Glutamatergic neuron (in vitro differentiated cells): Measurements from ENCODE around the gene HOMER1. TPM values are rescaled to one million over a fixed set of nuclear protein-coding genes. Genes with fewer than 3 reads are reported as not detected.

Experiments used
- DNase-seq: peaks from one replicate; pipeline ENCODE4 v3.0.0; 2022
- H3K27ac Mint-ChIP-seq: one replicate; pipeline ENCODE4 v1.8.0; 2020; ENCODE audit warnings: mild to moderate bottlenecking, mixed read lengths, inconsistent platforms; ENCODE audit not compliant: unreplicated experiment
- H3K27me3 Mint-ChIP-seq: one replicate; pipeline ENCODE4 v1.8.0; 2020; ENCODE audit warnings: mild to moderate bottlenecking, moderate library complexity, mixed read lengths, inconsistent platforms; ENCODE audit not compliant: unreplicated experiment
- H3K36me3 Mint-ChIP-seq: one replicate; pipeline ENCODE4 v1.8.0; 2020; ENCODE audit warnings: mild to moderate bottlenecking, mixed read lengths, inconsistent platforms; ENCODE audit not compliant: unreplicated experiment
- H3K4me1 Mint-ChIP-seq: one replicate; pipeline ENCODE4 v1.8.0; 2020; ENCODE audit warnings: mild to moderate bottlenecking, low read depth, mixed read lengths, inconsistent platforms; ENCODE audit not compliant: unreplicated experiment
- H3K4me3 Mint-ChIP-seq: one replicate; pipeline ENCODE4 v1.8.0; 2020; ENCODE audit warnings: mild to moderate bottlenecking, mixed read lengths, inconsistent platforms; ENCODE audit not compliant: unreplicated experiment
- H3K9me3 Mint-ChIP-seq: one replicate; pipeline ENCODE4 v1.8.0; 2020; ENCODE audit warnings: mild to moderate bottlenecking, moderate library complexity, mixed read lengths, inconsistent platforms; ENCODE audit not compliant: unreplicated experiment
- total RNA-seq: library from RNA; stranded (reverse); fragmentation: NEBNext Ultra II Directional; extraction: Animal tissue kit (Norgen Biotek cat#: 25700); gene quantifications from one replicate; pipeline ENCODE4 v1.2.1, GENCODE V29; 2021; ENCODE audit not compliant: unreplicated experiment
- TF ChIP-seq, protein P1 (sequence below): fragments of 200-600 bp; sonication (generic); IDR thresholded peaks from one replicate; pipeline ENCODE4 v1.5.0; 2021; ENCODE audit not compliant: partially characterized antibody, unreplicated experiment

Gene HOMER1
- total RNA-seq, 1 donor from 2014 or later = 19.7 TPM

DNA sequence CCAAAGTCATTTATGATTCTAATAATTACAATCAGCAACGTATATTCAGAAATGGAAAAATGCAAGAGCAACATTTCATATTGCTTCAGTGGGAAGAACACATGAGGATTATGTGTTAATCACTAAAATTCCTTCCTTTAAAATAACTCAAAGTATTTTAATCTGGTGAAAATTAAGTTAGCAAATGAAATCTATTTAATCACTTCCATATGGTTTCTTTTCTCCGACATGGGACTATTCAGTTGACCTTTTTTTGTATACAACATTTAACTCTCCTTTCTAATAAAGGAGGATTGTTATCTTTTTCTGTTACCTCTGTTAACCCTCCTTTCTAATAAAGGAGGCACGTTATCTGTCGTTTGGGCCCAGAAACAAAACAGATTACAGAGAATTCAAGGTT lies 59.9 kb downstream of the HOMER1 start:
- Mint-ChIP-seq H3K9me3 (no peaks in the 10 kb centered on the region), H3K27ac (no peak overlapping the region), H3K27me3 (no peaks in the 10 kb centered on the region), H3K36me3 (peaks cover 4% of the 10 kb centered on the region), H3K4me3 (no peak overlapping the region), H3K4me1 (no peaks in the 10 kb centered on the region)
- no peak for DNase-seq
- TF ChIP-seq, protein P1, sequence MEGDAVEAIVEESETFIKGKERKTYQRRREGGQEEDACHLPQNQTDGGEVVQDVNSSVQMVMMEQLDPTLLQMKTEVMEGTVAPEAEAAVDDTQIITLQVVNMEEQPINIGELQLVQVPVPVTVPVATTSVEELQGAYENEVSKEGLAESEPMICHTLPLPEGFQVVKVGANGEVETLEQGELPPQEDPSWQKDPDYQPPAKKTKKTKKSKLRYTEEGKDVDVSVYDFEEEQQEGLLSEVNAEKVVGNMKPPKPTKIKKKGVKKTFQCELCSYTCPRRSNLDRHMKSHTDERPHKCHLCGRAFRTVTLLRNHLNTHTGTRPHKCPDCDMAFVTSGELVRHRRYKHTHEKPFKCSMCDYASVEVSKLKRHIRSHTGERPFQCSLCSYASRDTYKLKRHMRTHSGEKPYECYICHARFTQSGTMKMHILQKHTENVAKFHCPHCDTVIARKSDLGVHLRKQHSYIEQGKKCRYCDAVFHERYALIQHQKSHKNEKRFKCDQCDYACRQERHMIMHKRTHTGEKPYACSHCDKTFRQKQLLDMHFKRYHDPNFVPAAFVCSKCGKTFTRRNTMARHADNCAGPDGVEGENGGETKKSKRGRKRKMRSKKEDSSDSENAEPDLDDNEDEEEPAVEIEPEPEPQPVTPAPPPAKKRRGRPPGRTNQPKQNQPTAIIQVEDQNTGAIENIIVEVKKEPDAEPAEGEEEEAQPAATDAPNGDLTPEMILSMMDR = no peak

DNA sequence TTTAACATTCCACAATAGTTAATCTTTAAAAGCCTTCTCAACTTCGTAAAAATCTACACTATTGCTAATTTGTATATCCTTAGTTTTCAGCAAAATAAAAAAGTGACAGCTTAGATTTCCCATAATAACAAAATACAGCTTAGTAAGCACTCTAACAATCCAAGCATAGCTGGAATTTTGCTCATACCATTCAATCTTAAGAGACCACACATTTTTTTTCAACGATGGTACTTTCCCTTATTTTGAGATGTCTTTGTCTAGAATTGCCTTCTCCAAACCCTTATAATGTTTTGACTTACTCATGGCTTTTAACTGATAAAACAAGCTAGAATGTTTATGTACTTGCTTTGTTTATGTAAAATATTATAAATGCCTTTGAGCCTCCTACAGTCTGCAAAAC lies 65.6 kb downstream of the HOMER1 start:
- TF ChIP-seq, protein P1 = no peak
- Mint-ChIP-seq H3K9me3 (no peaks in the 10 kb centered on the region), H3K27me3 (no peaks in the 10 kb centered on the region), H3K4me3 (no peak overlapping the region), H3K27ac (no peak overlapping the region), H3K36me3 (no peaks in the 10 kb centered on the region), H3K4me1 (no peaks in the 10 kb centered on the region)
- DNase-seq = no peak

DNA sequence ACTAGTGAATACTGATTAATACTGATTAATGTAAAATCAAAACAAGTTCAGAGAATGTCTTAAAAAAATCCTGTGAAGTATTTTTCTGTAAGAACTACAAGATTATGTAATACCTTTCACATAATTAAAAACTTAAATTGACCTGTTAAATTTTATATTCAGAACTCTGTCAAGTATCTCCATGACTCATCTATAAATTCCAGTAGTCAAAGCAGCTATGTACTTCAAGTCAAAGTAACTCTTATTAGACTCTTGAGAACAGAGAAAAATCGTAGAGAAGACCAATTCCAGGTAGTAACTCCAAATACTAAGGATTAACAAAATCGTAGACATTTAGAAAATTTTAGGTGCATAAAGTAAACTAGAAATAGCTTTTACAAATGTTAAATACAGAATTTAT lies 77.1 kb downstream of the HOMER1 start:
- no peaks in the 10 kb centered on the region for H3K9me3 Mint-ChIP-seq
- no peak overlapping the region for H3K27ac Mint-ChIP-seq
- no peaks in the 10 kb centered on the region for H3K36me3 Mint-ChIP-seq

DNA sequence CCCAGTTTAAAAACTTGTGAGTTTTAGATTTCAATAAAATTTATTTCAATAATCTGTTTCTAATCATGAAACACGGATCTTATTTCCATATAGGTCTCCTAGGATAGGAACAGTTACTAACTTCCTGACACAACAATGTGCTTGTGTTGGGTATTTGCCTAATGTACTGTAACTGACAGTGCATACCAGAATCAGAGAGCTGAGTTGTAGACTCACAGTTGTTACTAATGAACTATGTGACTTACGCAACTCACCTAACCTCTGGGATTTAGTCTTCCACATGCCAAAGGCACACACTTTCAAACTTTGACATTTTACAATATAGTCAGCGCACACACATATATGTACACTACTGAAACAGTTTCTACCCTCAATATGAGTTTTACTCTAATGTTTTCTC lies 77.7 kb downstream of the HOMER1 start:
- no peak for DNase-seq
- Mint-ChIP-seq H3K27me3 (no peaks in the 10 kb centered on the region), H3K4me3 (no peak overlapping the region), H3K27ac (no peak overlapping the region), H3K36me3 (no peaks in the 10 kb centered on the region), H3K9me3 (no peaks in the 10 kb centered on the region), H3K4me1 (no peaks in the 10 kb centered on the region)
- TF ChIP-seq, protein P1 = no peak

More for the DNA sequence above, 77.1 kb downstream of the HOMER1 start:
- no peak for DNase-seq
- Mint-ChIP-seq H3K4me3 (no peak overlapping the region), H3K27me3 (no peaks in the 10 kb centered on the region), H3K4me1 (no peaks in the 10 kb centered on the region)
- TF ChIP-seq, protein P1 = no peak

DNA sequence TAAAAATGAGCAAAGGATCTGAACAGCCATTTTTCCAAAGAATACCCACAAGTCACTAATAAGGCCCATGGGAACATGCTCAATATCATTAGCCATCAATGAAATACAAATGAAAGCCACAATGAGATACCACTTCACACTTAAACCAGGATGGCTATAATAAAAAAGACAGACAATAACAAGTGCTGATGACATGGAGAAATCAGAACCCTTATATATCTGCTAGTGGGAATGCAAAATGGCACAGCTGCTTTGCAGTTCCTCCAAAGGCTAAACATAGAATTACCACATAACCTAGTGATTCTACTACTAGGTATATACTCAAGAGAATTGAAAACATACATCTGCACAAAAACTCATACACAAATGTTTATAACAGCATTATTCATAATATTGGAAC lies 83.7 kb downstream of the HOMER1 start:
- H3K4me3 Mint-ChIP-seq = no peak overlapping the region
- H3K4me1 Mint-ChIP-seq = no peaks in the 10 kb centered on the region
- TF ChIP-seq, protein P1 = no peak
- H3K36me3 Mint-ChIP-seq = no peaks in the 10 kb centered on the region
- H3K9me3 Mint-ChIP-seq = no peaks in the 10 kb centered on the region
- no peak overlapping the region for H3K27ac Mint-ChIP-seq
- no peaks in the 10 kb centered on the region for H3K27me3 Mint-ChIP-seq
- DNase-seq = no peak
